ENCODE results near the gene NPDC1.
A peak's percentile ranks its signal among the peaks of the same experiment; 100 is the strongest.

The NPDC1 gene, protein sequence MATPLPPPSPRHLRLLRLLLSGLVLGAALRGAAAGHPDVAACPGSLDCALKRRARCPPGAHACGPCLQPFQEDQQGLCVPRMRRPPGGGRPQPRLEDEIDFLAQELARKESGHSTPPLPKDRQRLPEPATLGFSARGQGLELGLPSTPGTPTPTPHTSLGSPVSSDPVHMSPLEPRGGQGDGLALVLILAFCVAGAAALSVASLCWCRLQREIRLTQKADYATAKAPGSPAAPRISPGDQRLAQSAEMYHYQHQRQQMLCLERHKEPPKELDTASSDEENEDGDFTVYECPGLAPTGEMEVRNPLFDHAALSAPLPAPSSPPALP

DNA sequence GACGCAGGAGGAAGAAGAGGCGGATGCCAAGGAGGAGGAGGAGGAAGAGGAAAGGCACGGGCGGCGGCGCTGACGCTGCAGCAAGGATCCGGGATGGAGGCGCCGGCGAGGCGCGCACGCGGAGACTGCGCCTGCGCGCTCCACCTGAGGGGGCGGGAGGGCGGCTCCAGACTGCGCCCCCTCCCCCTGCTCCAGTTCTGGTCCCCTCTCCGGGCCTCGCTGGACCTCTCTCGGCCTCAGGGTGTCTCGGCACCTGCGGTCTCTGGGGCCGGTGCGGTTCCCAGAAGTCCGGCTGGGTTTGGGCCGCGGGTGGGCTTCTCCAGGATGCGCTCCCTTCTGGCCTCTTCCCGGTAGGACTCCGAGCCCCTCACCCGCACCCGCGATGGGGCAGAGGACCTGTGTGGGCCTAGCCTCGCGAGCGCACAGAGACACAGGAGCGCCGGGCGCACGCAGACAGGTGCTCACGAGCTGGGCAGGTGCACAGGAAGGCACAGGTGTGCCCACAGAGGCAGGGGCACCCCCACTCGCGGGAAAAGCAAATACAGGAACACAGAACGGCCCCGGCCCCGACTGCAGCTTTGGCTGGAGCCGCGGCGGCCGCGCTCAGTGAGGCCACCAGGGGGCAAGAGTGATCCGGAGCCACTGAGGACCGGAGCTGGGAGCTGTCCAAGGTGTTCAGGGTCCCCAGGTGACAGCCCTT is at the start of gene NPDC1:
Gene NPDC1 (minus strand): TSS at position 90 of the 700 bp plus-strand sequence. CDS start 188 bp downstream, outside the sequence.
- peak; percentile 90 for DNase-seq (ENCODE audit: low spot score)

- no peak for DNase-seq (ENCODE audit: low spot score)
Observed at GRCh38 chr9:137089232-137089947, 43.4 kb upstream of the NPDC1 start.

GRCh38 chr9:137088121-137088520 is 42.1 kb upstream of the NPDC1 start:
- DNase-seq (ENCODE audit: low spot score) = no peak

- DNase-seq (ENCODE audit: low spot score) = no peak
Observed at GRCh38 chr9:137087409-137087925, 41.5 kb upstream of the NPDC1 start.

DNA sequence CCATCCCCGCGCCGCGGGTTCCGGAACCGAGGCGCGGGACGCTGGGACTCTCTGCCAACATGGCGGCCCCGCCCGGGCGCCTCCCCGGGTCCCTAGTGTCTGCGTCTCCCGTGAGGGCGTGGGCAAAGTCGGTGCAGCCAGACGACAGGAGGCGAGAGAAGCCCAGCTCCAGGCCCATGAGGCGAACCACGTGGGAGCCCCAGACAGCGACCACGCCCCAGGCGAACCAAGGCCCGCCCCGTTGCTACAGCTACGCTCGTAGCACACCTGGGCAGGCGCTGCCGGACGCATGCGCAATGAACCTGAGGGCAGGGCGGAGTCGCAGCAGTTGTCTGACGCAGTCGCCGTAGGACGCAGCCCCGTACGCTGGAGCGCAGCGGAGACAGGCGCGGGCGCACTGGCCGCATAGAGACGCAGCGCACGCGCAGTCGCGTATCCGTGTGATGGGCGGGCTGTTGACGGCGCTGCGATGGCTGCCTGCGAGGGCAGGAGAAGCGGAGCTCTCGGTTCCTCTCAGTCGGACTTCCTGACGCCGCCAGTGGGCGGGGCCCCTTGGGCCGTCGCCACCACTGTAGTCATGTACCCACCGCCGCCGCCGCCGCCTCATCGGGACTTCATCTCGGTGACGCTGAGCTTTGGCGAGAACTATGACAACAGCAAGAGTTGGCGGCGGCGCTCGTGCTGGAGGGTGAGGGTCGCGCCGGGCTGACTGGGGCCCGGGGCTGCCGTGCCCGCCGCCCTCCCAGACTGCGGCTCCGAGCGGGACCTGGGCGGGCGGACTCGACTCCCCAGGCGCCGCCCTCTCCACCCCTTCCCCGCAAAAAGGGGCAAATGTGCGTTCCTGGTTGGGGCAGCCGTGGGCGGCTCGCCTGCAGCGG is 40.8 kb upstream of the NPDC1 start, which contains the start of gene MAN1B1:
Gene MAN1B1 (plus strand): TSS at position 455 of the 878 bp plus-strand sequence. CDS start 15 bp downstream, at position 470.
- DNase-seq (ENCODE audit: low spot score) = peak; percentile 99

- DNase-seq (ENCODE audit: low spot score) = no peak
Observed at GRCh38 chr9:137085920-137086530, 40.0 kb upstream of the NPDC1 start.

- DNase-seq (ENCODE audit: low spot score) = no peak
Observed at GRCh38 chr9:137084526-137084925, 38.5 kb upstream of the NPDC1 start.

GRCh38 chr9:137083394-137084004 is 37.5 kb upstream of the NPDC1 start:
- DNase-seq (ENCODE audit: low spot score) = peak; percentile 73

DNA sequence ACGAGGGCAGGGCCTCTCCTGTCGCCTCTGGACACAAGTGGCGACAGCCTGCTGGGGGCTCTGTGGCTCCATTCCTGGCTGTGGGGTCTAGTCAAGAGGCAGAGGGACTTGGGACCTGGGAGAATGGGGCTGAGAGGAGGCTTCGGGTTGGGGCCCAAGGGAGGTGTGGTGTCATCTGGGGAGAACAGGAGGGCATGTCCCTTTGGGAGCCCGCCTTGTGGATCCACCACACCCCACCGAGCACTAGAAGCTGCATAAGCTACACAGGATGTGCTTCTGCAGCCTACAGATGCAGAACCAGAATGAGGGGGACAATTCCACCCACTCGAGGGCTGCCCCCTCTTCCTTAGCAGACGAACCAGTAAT is 36.9 kb upstream of the NPDC1 start:
- no peak for DNase-seq (ENCODE audit: low spot score)

DNA sequence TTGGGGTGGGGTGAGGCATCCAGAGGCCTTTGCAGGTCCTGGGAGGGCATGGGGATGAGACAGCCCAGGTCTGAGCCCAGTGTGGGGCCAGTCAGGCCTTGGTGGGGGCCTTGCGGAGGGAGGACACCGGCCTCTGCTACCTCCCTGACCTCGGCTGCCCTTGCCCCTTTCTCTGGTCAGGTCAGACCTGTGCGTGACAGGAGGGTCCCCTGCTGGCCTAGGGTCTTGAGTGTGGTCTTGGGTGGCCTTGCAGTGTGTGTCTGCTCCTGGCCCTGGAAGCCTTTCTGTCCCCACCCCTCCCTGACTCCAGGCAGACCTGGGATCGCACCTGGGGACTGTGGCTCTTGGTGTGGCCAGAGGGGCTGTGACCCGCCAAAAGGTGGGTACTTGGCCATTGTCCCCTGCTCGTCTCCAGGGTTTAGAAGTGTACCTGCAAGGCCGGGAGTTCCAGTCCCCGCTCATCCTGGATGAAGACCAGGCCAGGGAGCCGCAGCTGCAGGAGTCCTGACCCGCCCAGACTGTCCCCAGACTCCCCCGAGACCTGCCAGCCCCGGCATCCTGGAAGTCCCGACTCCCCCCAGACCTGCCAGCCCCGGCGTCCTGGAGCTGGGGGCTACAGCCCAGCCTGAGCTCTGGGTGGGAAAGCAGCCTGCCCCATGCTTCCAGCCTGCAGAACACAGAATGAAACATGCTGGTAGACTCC is 36.4 kb upstream of the NPDC1 start:
- DNase-seq (ENCODE audit: low spot score) = no peak

DNA sequence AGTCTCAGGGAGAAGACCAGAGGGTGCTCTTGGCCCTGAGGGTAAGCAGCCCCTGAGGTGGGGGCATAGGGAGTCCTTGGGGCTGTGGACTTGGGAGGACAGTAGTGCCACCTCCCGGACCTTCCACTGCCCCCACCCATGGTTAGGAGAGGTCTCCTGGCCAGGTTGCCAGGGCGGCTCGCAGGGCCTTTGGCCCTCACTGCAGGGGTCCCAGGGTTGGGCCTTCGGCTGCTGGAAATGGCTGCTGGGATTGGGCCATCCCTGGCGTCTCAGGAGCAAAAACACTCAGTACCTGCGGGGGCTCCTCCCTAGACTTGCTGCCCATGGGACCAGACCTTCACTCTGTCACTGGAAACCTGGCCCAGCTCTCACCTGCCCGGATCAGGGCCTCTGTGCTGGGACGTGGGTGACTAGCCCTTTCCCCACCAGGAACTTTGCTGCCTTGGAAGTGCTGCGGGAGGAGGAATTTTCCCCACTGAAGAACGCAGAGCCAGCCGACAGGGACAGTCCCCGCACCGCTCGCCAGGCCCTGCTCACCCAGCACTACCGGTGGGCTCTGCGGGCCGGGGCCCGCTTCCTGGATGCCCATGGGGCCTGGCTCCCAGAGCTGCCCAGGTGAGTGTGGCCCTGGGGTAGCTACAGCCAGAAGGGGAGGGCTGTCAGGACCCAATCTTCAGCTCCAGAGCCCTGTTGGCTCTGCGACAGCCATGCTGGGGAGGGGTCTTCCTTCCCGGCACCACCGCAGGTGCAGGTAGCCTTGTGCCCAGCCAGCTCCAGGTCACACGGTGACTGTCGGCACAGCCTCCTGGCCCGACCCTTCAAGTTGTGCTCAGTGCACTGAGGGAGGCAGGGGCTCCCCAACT is 34.5 kb upstream of the NPDC1 start:
- no peak for DNase-seq (ENCODE audit: low spot score)

GRCh38 chr9:137079401-137079787 is 33.4 kb upstream of the NPDC1 start:
- no peak for DNase-seq (ENCODE audit: low spot score)

- DNase-seq (ENCODE audit: low spot score) = no peak
Observed at GRCh38 chr9:137078701-137079400, 32.9 kb upstream of the NPDC1 start.

- no peak for DNase-seq (ENCODE audit: low spot score)
Observed at GRCh38 chr9:137077758-137078693, 32.0 kb upstream of the NPDC1 start.

DNA sequence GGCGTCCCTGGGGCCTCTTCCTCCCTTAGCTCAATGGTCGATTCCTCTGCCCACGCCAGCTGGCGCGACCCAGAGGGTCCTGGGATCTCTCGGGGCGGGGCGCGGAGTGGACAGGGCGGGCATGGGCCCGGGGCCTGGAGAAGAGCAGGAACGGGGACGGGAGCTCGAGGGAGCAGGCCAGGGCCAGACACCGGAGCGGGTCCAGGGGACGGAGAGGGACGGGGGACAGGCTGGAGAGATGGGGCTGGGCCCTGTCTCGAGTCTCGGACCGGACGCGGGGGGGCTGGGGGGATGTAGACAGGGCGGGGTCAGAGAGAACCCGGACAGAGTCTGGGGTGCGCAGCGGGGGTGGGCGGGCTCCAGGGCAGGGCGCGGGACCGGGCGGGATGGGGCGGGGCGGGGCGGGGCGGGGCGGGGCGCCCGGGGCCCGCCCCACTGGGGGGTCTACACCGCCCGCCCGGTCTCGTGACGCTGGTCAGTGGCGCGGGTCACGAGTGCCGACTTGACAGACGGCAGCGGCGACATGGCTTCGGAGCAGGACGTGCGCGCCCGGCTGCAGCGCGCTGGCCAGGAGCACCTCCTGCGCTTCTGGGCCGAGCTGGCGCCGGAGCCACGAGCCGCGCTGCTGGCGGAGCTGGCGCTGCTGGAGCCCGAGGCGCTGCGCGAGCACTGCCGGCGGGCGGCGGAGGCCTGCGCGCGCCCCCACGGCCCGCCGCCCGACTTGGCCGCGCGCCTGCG is 31.2 kb upstream of the NPDC1 start, which contains the start of gene UAP1L1:
Gene UAP1L1 (plus strand): TSS at position 508 of the 738 bp plus-strand sequence. CDS start 16 bp downstream, at position 524.
- no peak for DNase-seq (ENCODE audit: low spot score)

GRCh38 chr9:137076636-137077009 is 30.6 kb upstream of the NPDC1 start:
- no peak for DNase-seq (ENCODE audit: low spot score)
